ENCODE measurements around the gene NDUFAF2.

Gene NDUFAF2

GRCh38 chr5:61130289-61130688 lies 185.3 kb downstream of the NDUFAF2 start:
- H3K4me3 ChIP-seq (ENCODE audit: low read depth, low read length): no peak overlapping the region
- no peak for DNase-seq (ENCODE audit: low read depth)
- TF ChIP-seq CTCF (IDR thresholded peaks at IDR 0.05; ENCODE audit: insufficient read depth, low read depth, low read length, missing control alignments): no peak

GRCh38 chr5:61132559-61132958 lies 187.6 kb downstream of the NDUFAF2 start:
- H3K4me3 ChIP-seq (ENCODE audit: low read depth, low read length): no peak overlapping the region
- DNase-seq (ENCODE audit: low read depth): no peak
- TF ChIP-seq CTCF (IDR thresholded peaks at IDR 0.05; ENCODE audit: insufficient read depth, low read depth, low read length, missing control alignments): no peak

- no peak overlapping the region for H3K4me3 ChIP-seq (ENCODE audit: low read depth, low read length)
- TF ChIP-seq CTCF (IDR thresholded peaks at IDR 0.05; ENCODE audit: insufficient read depth, low read depth, low read length, missing control alignments): no peak
- DNase-seq (ENCODE audit: low read depth): no peak
Measured at GRCh38 chr5:61137835-61138234, 192.8 kb downstream of the NDUFAF2 start.

- no peak for DNase-seq (ENCODE audit: low read depth)
- TF ChIP-seq CTCF (IDR thresholded peaks at IDR 0.05; ENCODE audit: insufficient read depth, low read depth, low read length, missing control alignments): peak; percentile 20
- no peak overlapping the region for H3K4me3 ChIP-seq (ENCODE audit: low read depth, low read length)
Measured at GRCh38 chr5:61139094-61139873, 194.3 kb downstream of the NDUFAF2 start.

- DNase-seq (ENCODE audit: low read depth): no peak
Measured at GRCh38 chr5:61139931-61140330, 194.9 kb downstream of the NDUFAF2 start.

GRCh38 chr5:61141801-61142200 lies 196.8 kb downstream of the NDUFAF2 start:
- DNase-seq (ENCODE audit: low read depth): no peak
- TF ChIP-seq CTCF (IDR thresholded peaks at IDR 0.05; ENCODE audit: insufficient read depth, low read depth, low read length, missing control alignments): no peak

More at GRCh38 chr5:61139931-61140330, 194.9 kb downstream of the NDUFAF2 start:
- no peak for TF ChIP-seq CTCF (IDR thresholded peaks at IDR 0.05; ENCODE audit: insufficient read depth, low read depth, low read length, missing control alignments)
- H3K4me3 ChIP-seq (ENCODE audit: low read depth, low read length): no peak overlapping the region

GRCh38 chr5:61142391-61142790 lies 197.4 kb downstream of the NDUFAF2 start:
- DNase-seq (ENCODE audit: low read depth): no peak
- TF ChIP-seq CTCF (IDR thresholded peaks at IDR 0.05; ENCODE audit: insufficient read depth, low read depth, low read length, missing control alignments): no peak
- H3K4me3 ChIP-seq (ENCODE audit: low read depth, low read length): no peak overlapping the region

More at GRCh38 chr5:61141801-61142200, 196.8 kb downstream of the NDUFAF2 start:
- H3K4me3 ChIP-seq (ENCODE audit: low read depth, low read length): no peak overlapping the region

Data from GM12865 (cell line).